ENCODE results near the gene CELF2. TPM values are rescaled to one million over a fixed set of nuclear protein-coding genes. Genes with fewer than 3 reads are reported as not detected.

Gene CELF2
- total and polyA plus RNA-seq, 10 donors: 13.5 to 180 (median 105) TPM

DNA sequence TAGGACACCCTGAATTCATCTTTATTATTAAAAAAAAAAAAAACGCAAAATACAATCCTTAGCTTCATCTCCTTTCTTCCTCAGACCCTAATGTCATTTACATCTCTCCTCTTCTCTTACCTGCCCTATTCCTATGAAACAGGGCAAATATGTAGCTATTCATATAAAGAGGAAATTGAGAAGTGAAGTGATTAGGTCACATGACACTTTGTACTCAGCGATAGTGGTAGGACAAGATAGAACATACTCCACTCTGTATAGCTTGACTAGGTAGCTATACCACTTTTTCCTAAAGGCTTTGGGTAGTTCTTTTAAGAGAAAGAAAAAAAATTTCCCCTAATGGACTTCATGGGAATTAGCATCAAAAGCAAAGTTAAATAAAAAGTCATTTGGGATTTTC lies 6.2 kb upstream of the CELF2 start:
- 80 to 93% (median 85%) methylated on average over 2 of the region's 2 CpGs for WGBS, 5 donors
- TF ChIP-seq, protein P1, sequence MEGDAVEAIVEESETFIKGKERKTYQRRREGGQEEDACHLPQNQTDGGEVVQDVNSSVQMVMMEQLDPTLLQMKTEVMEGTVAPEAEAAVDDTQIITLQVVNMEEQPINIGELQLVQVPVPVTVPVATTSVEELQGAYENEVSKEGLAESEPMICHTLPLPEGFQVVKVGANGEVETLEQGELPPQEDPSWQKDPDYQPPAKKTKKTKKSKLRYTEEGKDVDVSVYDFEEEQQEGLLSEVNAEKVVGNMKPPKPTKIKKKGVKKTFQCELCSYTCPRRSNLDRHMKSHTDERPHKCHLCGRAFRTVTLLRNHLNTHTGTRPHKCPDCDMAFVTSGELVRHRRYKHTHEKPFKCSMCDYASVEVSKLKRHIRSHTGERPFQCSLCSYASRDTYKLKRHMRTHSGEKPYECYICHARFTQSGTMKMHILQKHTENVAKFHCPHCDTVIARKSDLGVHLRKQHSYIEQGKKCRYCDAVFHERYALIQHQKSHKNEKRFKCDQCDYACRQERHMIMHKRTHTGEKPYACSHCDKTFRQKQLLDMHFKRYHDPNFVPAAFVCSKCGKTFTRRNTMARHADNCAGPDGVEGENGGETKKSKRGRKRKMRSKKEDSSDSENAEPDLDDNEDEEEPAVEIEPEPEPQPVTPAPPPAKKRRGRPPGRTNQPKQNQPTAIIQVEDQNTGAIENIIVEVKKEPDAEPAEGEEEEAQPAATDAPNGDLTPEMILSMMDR (IDR thresholded peaks at IDR 0.05 in 8 of 11, conservative IDR thresholded peaks at IDR 0.05 in 3 of 11): no peak
- TF ChIP-seq POLR2A (IDR thresholded peaks at IDR 0.05): no peak
- no peak for TF ChIP-seq POLR2AphosphoS5 (IDR thresholded peaks at IDR 0.05)
- H3K4me3 ChIP-seq: no peak overlapping the region
- no peaks in the 10 kb centered on the region for H3K9me3 ChIP-seq
- peaks cover 0 to 85% (median 33%) of the 10 kb centered on the region in 7 donors for H3K27me3 ChIP-seq (replicated peaks in 1 of 7)
- H3K4me1 ChIP-seq: peaks cover 0 to 4% (median 0%) of the 10 kb centered on the region in 6 donors
- no peaks in the 10 kb centered on the region for H3K36me3 ChIP-seq
- DNase-seq: no peak
- intact Hi-C loops (cut with DNase I; ENCODE audit: low total_unique reads): no loop called here
- H3K27ac ChIP-seq: no peak overlapping the region

DNA sequence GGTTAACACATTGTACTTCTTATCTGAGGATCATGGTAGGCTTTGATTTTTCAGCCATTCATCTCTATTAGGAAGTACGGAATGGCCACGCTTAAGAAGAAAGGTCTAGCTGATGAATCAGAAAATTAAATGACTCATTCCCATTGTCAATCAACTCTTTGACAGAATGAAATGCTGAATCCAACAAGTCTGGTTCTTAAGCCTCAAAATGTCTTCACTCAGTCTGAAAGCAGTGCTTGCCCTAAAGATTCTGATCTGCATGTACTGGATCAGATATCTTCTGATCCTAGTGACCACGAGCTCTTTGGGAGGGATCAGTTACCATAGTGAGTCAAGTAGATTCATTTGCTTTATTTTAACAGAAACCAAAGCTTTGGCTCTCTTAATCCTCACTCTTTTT lies 5.7 kb upstream of the CELF2 start:
- WGBS, 5 donors: 65 to 86% (median 77%) methylated on average over 3 of the region's 3 CpGs
- DNase-seq: no peak
- intact Hi-C loops (cut with DNase I; ENCODE audit: low total_unique reads): no loop called here

GRCh38 chr10:11012421-11013295 lies 5.0 kb upstream of the CELF2 start:
- Histone ChIP-seq H3K4me3 (no peak overlapping the region), H3K27ac (no peak overlapping the region), H3K9me3 (no peaks in the 10 kb centered on the region), H3K4me1 (peaks cover 0 to 12% (median 5%) of the 10 kb centered on the region in 6 donors), H3K36me3 (no peaks in the 10 kb centered on the region), H3K27me3 (replicated peaks in 1 of 7) (peaks cover 5 to 85% (median 42%) of the 10 kb centered on the region in 7 donors)
- 47 to 53% (median 48%) methylated on average over 15 of the region's 15 CpGs for WGBS, 5 donors
- DNase-seq: no peak
- TF ChIP-seq POLR2A (IDR thresholded peaks at IDR 0.05): no peak
- TF ChIP-seq, protein P1 (IDR thresholded peaks at IDR 0.05 in 8 of 11, conservative IDR thresholded peaks at IDR 0.05 in 3 of 11): no peak
- TF ChIP-seq POLR2AphosphoS5 (IDR thresholded peaks at IDR 0.05): no peak
- intact Hi-C loops (cut with DNase I; ENCODE audit: low total_unique reads): no loop called here

More for the DNA sequence above, 5.7 kb upstream of the CELF2 start:
- TF ChIP-seq POLR2A (IDR thresholded peaks at IDR 0.05) (no peak), POLR2AphosphoS5 (IDR thresholded peaks at IDR 0.05) (no peak)
- TF ChIP-seq, protein P1 (IDR thresholded peaks at IDR 0.05 in 8 of 11, conservative IDR thresholded peaks at IDR 0.05 in 3 of 11): no peak
- H3K4me3 ChIP-seq: no peak overlapping the region
- no peak overlapping the region for H3K27ac ChIP-seq
- peaks cover 0 to 6% (median under 1%) of the 10 kb centered on the region in 6 donors for H3K4me1 ChIP-seq
- H3K36me3 ChIP-seq: no peaks in the 10 kb centered on the region
- peaks cover 3 to 85% (median 39%) of the 10 kb centered on the region in 7 donors for H3K27me3 ChIP-seq (replicated peaks in 1 of 7)
- no peaks in the 10 kb centered on the region for H3K9me3 ChIP-seq

DNA sequence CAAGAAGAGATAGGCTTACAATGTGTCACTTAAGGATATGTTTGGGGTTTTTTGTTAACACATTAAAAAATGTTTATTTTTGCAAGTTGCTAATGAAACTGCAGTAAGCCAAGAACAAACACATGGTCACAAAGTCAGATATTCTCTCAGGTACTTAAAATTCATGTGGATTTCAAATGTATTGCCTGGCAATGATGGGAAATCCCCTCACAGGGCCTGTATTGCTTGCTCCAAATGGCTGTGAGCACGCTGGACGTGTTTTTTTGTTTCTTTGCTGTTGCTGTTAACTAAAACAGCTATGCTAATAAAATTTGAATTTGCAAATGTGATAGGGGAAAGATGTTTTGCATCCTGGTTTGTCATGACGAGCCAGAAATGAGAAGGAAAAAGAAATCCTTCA lies 3.8 kb upstream of the CELF2 start:
- no peak overlapping the region for H3K27ac ChIP-seq
- DNase-seq: no peak
- H3K9me3 ChIP-seq: no peaks in the 10 kb centered on the region
- WGBS, 5 donors: 79 to 90% (median 82%) methylated on average over 3 of the region's 3 CpGs
- intact Hi-C loops (cut with DNase I; ENCODE audit: low total_unique reads): no loop called here
- peaks cover 3 to 21% (median 13%) of the 10 kb centered on the region in 6 donors for H3K4me1 ChIP-seq
- H3K27me3 ChIP-seq (replicated peaks in 1 of 7): peaks cover 8 to 85% (median 45%) of the 10 kb centered on the region in 7 donors
- no peak overlapping the region for H3K4me3 ChIP-seq
- TF ChIP-seq POLR2AphosphoS5 (IDR thresholded peaks at IDR 0.05) (no peak), POLR2A (IDR thresholded peaks at IDR 0.05) (no peak)
- TF ChIP-seq, protein P1 (IDR thresholded peaks at IDR 0.05 in 8 of 11, conservative IDR thresholded peaks at IDR 0.05 in 3 of 11): no peak
- no peaks in the 10 kb centered on the region for H3K36me3 ChIP-seq

All from spleen (tissue), 11 donors.